ENCODE data around the gene UPK1A.

UPK1A gene

DNA sequence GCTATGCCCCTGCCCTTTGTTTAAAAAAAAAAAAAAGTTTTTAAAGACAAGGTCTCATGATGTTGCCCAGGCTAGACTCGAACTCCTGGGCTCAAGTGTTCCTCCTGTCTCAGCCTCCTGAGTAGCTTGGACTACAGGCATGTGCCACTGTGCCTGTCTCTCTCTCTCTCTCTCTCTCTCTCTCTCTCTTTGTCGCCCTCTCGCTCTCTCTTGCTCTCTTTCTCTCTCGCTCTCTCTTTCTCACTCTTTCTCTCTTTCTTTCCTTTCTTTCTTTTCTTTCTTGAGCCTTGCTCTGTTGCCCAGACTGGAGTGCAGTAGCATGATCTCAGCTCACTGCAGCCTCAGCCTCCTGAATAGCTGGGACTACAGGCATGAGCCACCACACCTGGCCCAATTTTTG, 10.7 kb upstream of the UPK1A start:
- no peak overlapping the region for H3K4me3 ChIP-seq (ENCODE audit: low read depth, low read length)
- no peak for DNase-seq (ENCODE audit: low read depth)
- TF ChIP-seq POLR2A (IDR thresholded peaks at IDR 0.05; ENCODE audit: extremely low read depth, insufficient read length) = no peak
- no peak for TF ChIP-seq MYC (IDR thresholded peaks at IDR 0.05; ENCODE audit: low read depth, low read length)
- TF ChIP-seq, protein P1, sequence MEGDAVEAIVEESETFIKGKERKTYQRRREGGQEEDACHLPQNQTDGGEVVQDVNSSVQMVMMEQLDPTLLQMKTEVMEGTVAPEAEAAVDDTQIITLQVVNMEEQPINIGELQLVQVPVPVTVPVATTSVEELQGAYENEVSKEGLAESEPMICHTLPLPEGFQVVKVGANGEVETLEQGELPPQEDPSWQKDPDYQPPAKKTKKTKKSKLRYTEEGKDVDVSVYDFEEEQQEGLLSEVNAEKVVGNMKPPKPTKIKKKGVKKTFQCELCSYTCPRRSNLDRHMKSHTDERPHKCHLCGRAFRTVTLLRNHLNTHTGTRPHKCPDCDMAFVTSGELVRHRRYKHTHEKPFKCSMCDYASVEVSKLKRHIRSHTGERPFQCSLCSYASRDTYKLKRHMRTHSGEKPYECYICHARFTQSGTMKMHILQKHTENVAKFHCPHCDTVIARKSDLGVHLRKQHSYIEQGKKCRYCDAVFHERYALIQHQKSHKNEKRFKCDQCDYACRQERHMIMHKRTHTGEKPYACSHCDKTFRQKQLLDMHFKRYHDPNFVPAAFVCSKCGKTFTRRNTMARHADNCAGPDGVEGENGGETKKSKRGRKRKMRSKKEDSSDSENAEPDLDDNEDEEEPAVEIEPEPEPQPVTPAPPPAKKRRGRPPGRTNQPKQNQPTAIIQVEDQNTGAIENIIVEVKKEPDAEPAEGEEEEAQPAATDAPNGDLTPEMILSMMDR (IDR thresholded peaks at IDR 0.05; ENCODE audit: low read depth, low read length) = no peak
- TF ChIP-seq, protein P2, sequence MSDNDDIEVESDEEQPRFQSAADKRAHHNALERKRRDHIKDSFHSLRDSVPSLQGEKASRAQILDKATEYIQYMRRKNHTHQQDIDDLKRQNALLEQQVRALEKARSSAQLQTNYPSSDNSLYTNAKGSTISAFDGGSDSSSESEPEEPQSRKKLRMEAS (IDR thresholded peaks at IDR 0.05; ENCODE audit: low read depth, low read length) = no peak

DNA sequence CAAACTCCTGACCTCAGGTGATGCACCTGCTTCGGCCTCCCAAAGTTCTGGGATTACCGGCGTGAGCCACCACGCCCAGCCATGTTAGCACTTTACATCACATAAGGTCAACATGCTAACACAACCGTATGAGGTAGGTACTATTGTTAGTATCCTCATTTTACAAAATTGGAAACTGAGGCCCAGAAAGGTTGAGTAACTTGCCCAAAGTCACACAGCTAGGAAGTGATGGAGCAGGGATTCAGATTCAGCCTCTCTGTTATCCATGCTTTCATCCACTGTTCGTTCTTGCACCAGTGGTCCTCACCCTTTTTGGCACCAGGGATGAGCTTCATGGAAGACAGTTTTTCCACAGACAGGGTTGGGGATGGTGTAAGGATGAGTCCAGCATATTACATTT, 9.6 kb upstream of the UPK1A start:
- no peak for DNase-seq (ENCODE audit: low read depth)
- TF ChIP-seq, protein P1 (IDR thresholded peaks at IDR 0.05; ENCODE audit: low read depth, low read length) = no peak
- no peak for TF ChIP-seq POLR2A (IDR thresholded peaks at IDR 0.05; ENCODE audit: extremely low read depth, insufficient read length)
- TF ChIP-seq, protein P2 (IDR thresholded peaks at IDR 0.05; ENCODE audit: low read depth, low read length) = no peak
- no peak for TF ChIP-seq MYC (IDR thresholded peaks at IDR 0.05; ENCODE audit: low read depth, low read length)
- no peak overlapping the region for H3K4me3 ChIP-seq (ENCODE audit: low read depth, low read length)

DNA sequence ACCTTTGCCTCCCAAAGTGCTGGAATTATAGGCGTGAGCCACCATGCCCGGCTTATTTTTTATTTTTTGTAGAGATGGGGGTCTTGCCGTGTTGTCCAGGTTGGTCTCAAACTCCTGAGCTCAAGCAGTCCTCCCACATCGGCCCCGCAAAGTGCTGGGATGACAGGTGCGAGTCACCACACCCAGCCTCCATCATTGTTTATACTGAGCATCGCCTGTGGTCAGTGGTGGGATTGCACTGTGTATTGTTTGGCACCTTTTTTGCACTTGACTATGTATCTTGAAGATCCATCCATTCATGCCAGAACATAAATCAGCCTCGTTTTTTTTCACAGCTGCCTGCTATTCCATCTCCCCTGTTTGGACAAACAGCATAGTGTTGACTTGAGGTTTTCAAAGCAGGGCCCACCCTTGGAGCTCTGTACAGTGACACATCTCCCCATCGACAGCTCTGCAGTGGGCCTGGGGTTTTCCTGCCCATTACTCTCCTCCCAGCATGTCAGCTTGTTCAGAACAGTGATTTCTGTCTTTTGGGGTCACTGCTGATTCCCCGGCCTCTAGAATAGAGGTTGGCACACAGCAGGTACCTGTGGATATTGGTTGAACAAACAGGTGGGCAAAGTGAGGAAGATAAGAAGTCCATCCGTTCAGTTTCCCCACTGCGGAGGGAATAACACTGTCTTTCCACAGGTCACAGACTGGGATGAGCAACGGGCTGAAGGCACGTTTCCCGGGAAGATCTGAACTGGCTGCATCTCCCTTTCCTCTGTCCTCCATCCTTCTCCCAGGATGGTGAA, 8.2 kb upstream of the UPK1A start:
- TF ChIP-seq POLR2A (IDR thresholded peaks at IDR 0.05; ENCODE audit: extremely low read depth, insufficient read length) (no peak), MYC (IDR thresholded peaks at IDR 0.05; ENCODE audit: low read depth, low read length) (no peak)
- TF ChIP-seq, protein P2 (IDR thresholded peaks at IDR 0.05; ENCODE audit: low read depth, low read length) = no peak
- TF ChIP-seq, protein P1 (IDR thresholded peaks at IDR 0.05; ENCODE audit: low read depth, low read length) = no peak
- no peak overlapping the region for H3K4me3 ChIP-seq (ENCODE audit: low read depth, low read length)
- no peak for DNase-seq (ENCODE audit: low read depth)

DNA sequence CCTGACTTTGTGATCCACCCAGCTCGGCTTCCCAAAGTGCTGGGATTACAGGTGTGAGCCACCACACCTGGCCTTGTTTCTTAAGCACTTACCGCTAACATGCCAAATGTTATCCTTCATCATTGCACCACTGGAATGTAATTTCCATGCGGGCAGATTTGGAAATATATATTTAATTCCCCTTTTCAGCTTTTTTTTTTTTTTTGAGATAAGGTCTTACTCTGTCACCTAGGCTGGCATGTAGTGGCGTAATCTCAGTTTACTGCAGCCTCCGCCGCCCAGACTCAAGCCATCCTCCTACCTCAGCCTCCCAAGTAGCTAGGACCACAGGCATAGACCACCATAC, 4.3 kb upstream of the UPK1A start:
- TF ChIP-seq, protein P2 (IDR thresholded peaks at IDR 0.05; ENCODE audit: low read depth, low read length) = no peak
- TF ChIP-seq MYC (IDR thresholded peaks at IDR 0.05; ENCODE audit: low read depth, low read length) = no peak
- no peak for TF ChIP-seq POLR2A (IDR thresholded peaks at IDR 0.05; ENCODE audit: extremely low read depth, insufficient read length)
- TF ChIP-seq, protein P1 (IDR thresholded peaks at IDR 0.05; ENCODE audit: low read depth, low read length) = no peak
- no peak overlapping the region for H3K4me3 ChIP-seq (ENCODE audit: low read depth, low read length)
- no peak for DNase-seq (ENCODE audit: low read depth)

DNA sequence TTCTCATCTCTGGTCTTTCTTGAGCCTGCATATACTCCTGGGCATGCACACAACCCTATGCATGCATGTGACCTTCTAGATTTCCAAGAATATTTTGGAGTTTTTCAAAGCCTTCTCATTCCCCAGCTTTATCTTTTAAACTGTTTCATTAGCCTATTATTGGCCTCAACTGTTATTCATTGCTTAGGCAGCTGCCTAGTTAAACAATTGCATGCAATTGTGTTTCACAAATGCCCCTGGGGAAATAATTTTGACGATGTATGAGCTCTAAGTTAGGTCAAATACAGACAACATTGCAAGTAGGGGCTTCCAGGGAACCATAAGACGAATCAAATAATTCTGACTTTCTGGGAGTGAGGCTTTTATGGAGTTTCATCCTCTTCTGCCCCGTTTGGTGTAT, 2.3 kb upstream of the UPK1A start:
- DNase-seq (ENCODE audit: low read depth) = no peak
- H3K4me3 ChIP-seq (ENCODE audit: low read depth, low read length) = no peak overlapping the region
- no peak for TF ChIP-seq MYC (IDR thresholded peaks at IDR 0.05; ENCODE audit: low read depth, low read length)
- TF ChIP-seq, protein P2 (IDR thresholded peaks at IDR 0.05; ENCODE audit: low read depth, low read length) = no peak
- TF ChIP-seq, protein P1 (IDR thresholded peaks at IDR 0.05; ENCODE audit: low read depth, low read length) = no peak
- no peak for TF ChIP-seq POLR2A (IDR thresholded peaks at IDR 0.05; ENCODE audit: extremely low read depth, insufficient read length)

All from NB4 (cell line).